GM13976 (cell line): ENCODE measurements around the gene RUNDC3A.

ENCODE experiments used
- DNase-seq: peaks from one replicate; pipeline ENCODE4 v3.0.0; 2012; ENCODE audit warnings: low spot score
- CTCF ChIP-seq: IDR thresholded peaks from 2 replicates; pipeline ENCODE4 v1.5.1; 2012; ENCODE audit warnings: borderline replicate concordance, mild to moderate bottlenecking; ENCODE audit not compliant: insufficient read depth; ENCODE audit errors: extremely low read depth, missing control alignments, control extremely low read depth
- in situ Hi-C: fragments of 300-500 bp; cut with MboI; formaldehyde crosslinking; loops from one replicate; pipeline ENCODE4 v1.12.0; 2022; ENCODE audit warnings: low sequenced_read_pairs, mixed read lengths, inconsistent platforms; ENCODE audit not compliant: unreplicated experiment

The RUNDC3A gene

GRCh38 chr17:44307387-44308186, 814 bp upstream of the RUNDC3A start:
- in situ Hi-C loops: no loop called here
- peak; percentile 47 for DNase-seq
- TF ChIP-seq CTCF: no peak

- no peak for TF ChIP-seq CTCF
- in situ Hi-C loops: no loop called here
- DNase-seq: no peak
Observed at GRCh38 chr17:44308865-44309264, 464 bp downstream of the RUNDC3A start.

- in situ Hi-C loops: no loop called here
Observed at GRCh38 chr17:44309472-44309871, 1.1 kb downstream of the RUNDC3A start.

GRCh38 chr17:44310188-44310587, 1.8 kb downstream of the RUNDC3A start:
- no peak for TF ChIP-seq CTCF
- in situ Hi-C loops: no loop called here

More at GRCh38 chr17:44309472-44309871, 1.1 kb downstream of the RUNDC3A start:
- TF ChIP-seq CTCF: no peak
- peak; percentile 31 for DNase-seq

GRCh38 chr17:44310609-44311376, 2.4 kb downstream of the RUNDC3A start:
- no peak for TF ChIP-seq CTCF
- in situ Hi-C loops: no loop called here
- DNase-seq: peak; percentile 19

More at GRCh38 chr17:44310188-44310587, 1.8 kb downstream of the RUNDC3A start:
- DNase-seq: no peak

GRCh38 chr17:44311562-44312181, 3.3 kb downstream of the RUNDC3A start:
- in situ Hi-C loops: no loop called here
- DNase-seq: no peak
- no peak for TF ChIP-seq CTCF
